DMS 273 (cell line): Measurements from ENCODE around the gene SLC7A10.
"Not testable (repeated sequence)": the region's sequence is repeated elsewhere in the genome, so short reads cannot be mapped to it uniquely, and the experiment has no call there.

Source experiments
- DNase-seq: peaks from one replicate; lab custom pipeline; 2025; ENCODE audit not compliant: unreplicated experiment; lab: John Stamatoyannopoulos, UW

The SLC7A10 gene

GRCh38 chr19:33203529-33203928 lies 22.1 kb downstream of the SLC7A10 start:
- no peak for DNase-seq

DNA sequence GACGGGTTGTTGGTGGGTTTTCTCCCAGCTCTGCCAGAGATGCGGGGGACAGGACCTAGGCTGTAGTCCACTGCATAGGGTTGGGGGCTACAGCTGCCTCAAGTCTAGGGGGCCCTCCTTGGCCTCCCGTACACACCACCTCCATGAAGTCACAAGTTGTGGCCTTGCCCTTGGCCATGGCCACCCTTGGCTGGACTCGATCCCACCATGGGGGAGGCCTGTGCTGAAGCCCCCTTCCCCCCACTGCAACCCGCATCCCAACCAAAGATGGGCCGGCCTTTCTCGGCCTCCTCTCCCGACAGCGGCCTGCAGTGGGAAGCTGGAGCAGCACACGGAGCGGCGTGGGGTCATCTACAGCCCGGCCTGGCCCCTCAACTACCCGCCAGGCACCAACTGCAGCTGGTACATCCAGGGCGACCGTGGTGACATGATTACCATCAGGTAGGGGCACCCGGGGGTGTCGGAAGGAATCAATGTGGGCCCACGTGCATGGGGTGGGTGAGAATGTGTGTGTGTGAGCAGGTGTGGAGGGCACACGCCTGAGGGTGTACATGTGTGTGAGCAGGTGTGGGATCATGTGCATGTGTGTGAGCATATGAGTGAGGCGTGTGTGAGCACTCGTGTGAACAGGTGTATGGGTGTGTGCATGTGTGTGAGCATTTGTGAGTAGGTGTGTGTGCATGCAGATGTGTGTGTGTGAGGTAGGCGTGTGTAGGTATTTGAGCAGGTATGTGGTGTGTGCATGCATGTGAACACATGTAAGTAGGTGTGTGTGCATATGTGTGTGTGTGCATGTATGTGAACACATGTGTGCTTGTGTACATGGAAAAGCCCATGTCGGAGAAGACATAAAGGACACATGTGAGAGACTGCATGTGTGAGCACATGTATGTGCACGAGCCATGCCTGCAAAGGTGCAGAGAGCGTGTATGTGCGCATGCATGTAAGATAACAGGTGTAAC lies 22.8 kb downstream of the SLC7A10 start:
- no peak for DNase-seq

- no peak for DNase-seq
Observed at GRCh38 chr19:33201886-33202545, 23.6 kb downstream of the SLC7A10 start.

DNA sequence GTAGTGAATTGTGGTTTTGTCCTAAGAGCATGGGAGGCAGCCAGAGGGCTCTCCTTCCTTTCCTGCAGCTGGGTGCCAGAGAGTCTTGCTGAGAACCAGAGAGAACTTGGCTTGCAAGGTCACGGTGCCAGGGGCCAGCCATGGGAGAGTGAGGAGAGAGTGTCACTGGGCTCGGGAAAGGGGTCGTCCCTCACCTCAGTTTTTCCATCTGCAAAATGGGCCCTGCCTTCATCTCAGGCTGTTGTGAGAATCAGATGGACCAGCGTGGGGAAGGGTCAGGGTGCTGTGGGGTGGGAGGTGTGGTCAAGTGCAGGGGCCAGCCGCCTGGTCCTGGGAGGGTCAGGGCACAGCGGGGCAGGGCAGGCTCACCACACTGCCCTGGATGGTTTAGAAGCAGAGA lies 24.2 kb downstream of the SLC7A10 start:
- no peak for DNase-seq

DNA sequence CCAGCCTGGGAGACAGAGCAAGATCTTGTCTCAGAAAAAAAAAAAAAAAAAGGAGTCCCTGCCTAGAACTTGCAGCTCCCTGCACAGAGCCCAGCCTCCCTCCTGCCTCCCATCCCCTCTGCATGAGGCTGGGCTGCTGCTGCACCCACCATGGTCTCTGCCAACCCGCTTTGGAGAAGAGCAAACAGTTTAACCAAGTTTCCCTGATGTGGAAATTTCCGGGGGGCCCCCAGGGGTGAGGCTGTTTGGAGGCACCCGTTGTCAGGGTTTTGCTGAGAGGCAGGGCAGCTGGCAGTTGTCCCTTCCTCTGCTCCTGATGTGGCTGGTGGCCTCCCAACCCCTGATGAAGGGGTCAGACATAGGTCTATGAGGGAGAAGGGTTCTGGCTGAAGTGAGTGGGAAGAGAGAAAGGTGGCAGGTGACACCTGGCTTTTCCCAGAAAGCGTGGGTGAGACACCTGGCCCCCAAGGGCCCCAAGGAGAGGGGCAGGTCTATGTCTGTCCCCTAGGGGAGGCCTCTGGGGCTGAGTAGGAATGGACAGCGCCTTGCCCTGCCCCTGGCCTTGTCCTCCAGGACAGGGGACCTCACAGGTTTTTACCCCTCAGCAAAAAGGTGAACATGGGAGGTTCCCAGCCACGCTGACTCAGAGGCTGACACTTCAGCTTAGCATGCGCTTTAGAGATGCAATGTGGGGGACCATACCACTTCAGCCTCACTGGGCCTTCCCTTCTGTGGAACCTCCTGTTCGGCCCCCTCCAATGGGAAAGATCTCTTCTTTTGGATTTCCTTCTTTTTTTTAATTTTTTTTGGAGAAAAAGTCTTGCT lies 26.0 kb downstream of the SLC7A10 start:
- DNase-seq: no peak

GRCh38 chr19:33198169-33198568 lies 27.5 kb downstream of the SLC7A10 start:
- no peak for DNase-seq

DNA sequence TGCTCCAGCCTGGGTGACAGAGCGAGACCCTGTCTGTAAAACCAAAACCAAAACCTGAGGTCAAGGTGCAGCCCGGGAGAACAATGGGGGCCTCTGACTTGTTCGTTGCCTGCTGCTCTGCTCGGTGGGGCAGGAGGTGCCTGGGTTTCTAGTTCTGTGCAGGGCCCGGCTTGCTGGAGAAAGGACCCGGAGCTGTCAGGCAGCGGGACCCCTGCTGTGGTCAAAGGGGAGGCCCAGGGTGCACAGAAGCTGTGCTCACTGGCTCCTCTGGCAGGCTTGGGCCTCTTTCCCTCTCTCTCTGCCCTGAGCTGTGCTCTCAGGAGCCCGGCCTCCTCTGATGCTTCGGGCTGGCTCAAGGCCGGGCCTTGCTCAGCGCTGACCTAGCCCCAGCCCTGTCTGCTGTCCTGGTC lies 28.1 kb downstream of the SLC7A10 start:
- DNase-seq: no peak

GRCh38 chr19:33196446-33197193 lies 29.0 kb downstream of the SLC7A10 start:
- no peak for DNase-seq

DNA sequence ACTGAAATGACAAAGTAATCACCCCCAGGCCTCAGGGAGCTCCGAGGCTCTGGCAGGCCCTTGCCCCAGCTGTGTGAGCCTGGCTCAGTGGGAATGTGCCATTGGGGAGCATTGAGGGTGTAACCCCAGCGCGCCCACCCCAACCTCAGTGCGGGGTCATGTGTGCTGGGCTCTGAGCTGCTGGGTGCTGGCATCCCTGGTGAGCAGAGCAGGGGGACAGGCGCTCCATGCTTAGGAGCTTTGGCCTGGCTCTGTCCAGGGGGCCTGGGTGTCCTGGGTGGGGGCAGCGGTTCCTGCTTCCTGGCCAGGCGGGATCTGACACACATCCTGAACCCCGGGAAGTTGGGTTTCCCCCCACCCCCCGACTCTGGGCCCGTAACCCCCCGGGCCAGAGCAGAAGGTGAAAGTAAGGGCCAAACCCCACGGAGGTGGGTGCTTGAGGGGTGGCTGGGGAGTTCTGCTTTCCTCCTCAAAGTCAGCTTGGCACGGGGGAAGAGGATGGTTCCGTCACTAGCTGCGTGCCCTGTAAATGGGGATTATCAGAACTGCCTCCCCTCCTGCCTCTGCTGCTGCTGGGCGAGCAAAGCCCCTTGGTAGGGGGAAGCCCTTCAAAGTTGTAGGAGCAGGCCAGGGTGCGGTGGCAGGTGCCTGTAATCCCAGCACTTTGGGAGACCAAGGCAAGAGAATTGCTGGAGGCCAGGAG lies 29.9 kb downstream of the SLC7A10 start:
- DNase-seq: no peak

GRCh38 chr19:33194886-33195644 lies 30.6 kb downstream of the SLC7A10 start:
- DNase-seq: peak; percentile 62

DNA sequence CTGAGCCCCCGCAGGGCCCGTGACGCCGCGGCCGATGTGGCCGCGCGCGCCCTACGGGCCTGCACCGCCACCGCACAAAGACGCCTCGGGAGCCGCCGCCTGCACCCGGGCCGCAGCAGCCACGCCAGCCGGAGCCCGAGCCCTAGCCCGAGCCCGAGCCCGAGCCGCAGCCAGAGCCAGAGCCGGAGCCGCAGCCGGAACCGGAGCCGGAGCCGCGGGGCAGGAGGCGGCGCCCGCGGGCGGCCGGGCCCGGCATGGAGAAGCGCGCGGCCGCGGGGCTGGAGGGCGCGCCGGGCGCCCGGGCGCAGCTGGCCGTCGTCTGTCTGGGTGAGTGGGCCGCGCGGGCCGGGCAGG lies 31.1 kb downstream of the SLC7A10 start:
- DNase-seq: peak; percentile 62

- peak; percentile 77 for DNase-seq
Observed at GRCh38 chr19:33193865-33194362, 31.7 kb downstream of the SLC7A10 start, which contains the start of gene LRP3. Gene LRP3 (plus strand): TSS chr19:33194330. CDS start chr19:33194786, 456 bp downstream.

DNA sequence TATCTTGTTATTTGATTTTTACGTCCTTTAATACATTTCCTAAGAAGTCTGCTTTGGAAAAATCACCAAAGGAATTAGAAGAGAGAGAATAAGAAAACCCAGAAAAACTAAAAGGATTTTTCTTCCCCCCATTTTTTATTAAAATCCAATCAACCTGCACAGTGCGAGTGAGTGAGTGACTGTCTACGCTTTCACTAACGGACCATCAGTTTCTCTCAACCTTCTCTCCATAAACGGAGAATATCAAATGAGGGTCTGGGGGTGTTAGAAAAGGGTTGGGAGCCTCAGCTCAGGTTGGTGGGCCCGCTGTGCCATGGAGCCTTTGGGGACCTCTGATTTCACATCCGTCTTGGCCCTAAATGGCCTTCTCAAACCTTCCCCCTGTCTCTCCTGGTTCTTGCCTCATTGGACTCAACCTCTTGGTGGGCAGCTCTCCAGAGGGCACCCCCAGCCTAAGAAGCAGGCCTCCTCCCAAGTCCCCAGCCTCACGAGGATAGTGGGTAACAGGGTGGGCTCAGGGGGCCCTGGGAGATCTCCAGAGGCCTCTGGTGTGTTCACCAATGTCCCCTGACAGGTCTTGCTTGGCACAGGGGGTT lies 32.3 kb downstream of the SLC7A10 start:
- DNase-seq: no peak

- DNase-seq: peak; percentile 37
Observed at GRCh38 chr19:33192010-33192409, 33.6 kb downstream of the SLC7A10 start.

DNA sequence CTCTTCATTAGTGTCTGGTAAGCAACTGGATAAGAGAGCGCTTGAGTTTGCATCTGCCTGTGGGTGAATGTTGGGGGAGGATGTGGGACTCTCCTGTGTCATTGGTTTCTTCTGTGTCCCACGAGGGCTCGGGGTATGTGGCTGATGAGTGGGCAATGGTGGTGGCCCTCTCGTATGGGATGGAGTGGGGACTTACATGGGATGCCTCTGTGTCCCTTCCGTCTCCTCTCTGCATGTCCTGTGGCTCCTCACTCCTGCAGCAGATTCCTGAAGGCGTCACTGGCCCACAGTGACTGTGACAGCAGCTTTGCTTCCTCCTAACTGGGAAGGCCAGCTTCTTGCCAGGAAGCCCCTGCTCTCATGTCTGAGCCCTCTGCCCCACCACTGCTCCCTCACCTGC lies 34.1 kb downstream of the SLC7A10 start:
- no peak for DNase-seq

- not testable (repeated sequence) for DNase-seq
Observed at GRCh38 chr19:33191092-33191491, 34.6 kb downstream of the SLC7A10 start.

GRCh38 chr19:33189453-33189852 lies 36.2 kb downstream of the SLC7A10 start:
- DNase-seq: no peak

GRCh38 chr19:33187183-33187540 lies 38.5 kb downstream of the SLC7A10 start:
- no peak for DNase-seq
